ENCODE results near the gene EIF4ENIF1.
"Not testable (repeated sequence)": the region's sequence is repeated elsewhere in the genome, so short reads cannot be mapped to it uniquely, and the experiment has no call there.

Gene EIF4ENIF1

GRCh38 chr22:31495343-31495742, 5.7 kb upstream of the EIF4ENIF1 start:
- DNase-seq (ENCODE audit: low read depth in 1 of 2, low spot score in 1 of 2): no peak

- not testable (repeated sequence) for DNase-seq (ENCODE audit: low read depth in 1 of 2, low spot score in 1 of 2)
Observed at GRCh38 chr22:31493355-31493754, 3.7 kb upstream of the EIF4ENIF1 start.

GRCh38 chr22:31492151-31492550, 2.5 kb upstream of the EIF4ENIF1 start:
- DNase-seq (ENCODE audit: low read depth in 1 of 2, low spot score in 1 of 2): no peak

GRCh38 chr22:31491218-31491962, 1.7 kb upstream of the EIF4ENIF1 start:
- DNase-seq (ENCODE audit: low read depth in 1 of 2, low spot score in 1 of 2): no peak

GRCh38 chr22:31490496-31490925, 869 bp upstream of the EIF4ENIF1 start:
- DNase-seq (ENCODE audit: low read depth in 1 of 2, low spot score in 1 of 2): peak; percentile 26 to 52

- no peak for DNase-seq (ENCODE audit: low read depth in 1 of 2, low spot score in 1 of 2)
Observed at GRCh38 chr22:31488988-31489617, 539 bp downstream of the EIF4ENIF1 start.

GRCh38 chr22:31488346-31488883, 1.2 kb downstream of the EIF4ENIF1 start:
- DNase-seq (ENCODE audit: low read depth in 1 of 2, low spot score in 1 of 2): no peak

- DNase-seq (ENCODE audit: low read depth in 1 of 2, low spot score in 1 of 2): no peak
Observed at GRCh38 chr22:31486951-31487350, 2.7 kb downstream of the EIF4ENIF1 start.

- DNase-seq (ENCODE audit: low read depth in 1 of 2, low spot score in 1 of 2): not testable (repeated sequence)
Observed at GRCh38 chr22:31486369-31486768, 3.3 kb downstream of the EIF4ENIF1 start.

- DNase-seq (ENCODE audit: low read depth in 1 of 2, low spot score in 1 of 2): not testable (repeated sequence)
Observed at GRCh38 chr22:31482470-31482869, 7.2 kb downstream of the EIF4ENIF1 start.

GRCh38 chr22:31481129-31481528, 8.5 kb downstream of the EIF4ENIF1 start:
- DNase-seq (ENCODE audit: low read depth in 1 of 2, low spot score in 1 of 2): no peak

- no peak for DNase-seq (ENCODE audit: low read depth in 1 of 2, low spot score in 1 of 2)
Observed at GRCh38 chr22:31477329-31477728, 12.3 kb downstream of the EIF4ENIF1 start.

GRCh38 chr22:31475800-31476199, 13.8 kb downstream of the EIF4ENIF1 start:
- DNase-seq (ENCODE audit: low read depth in 1 of 2, low spot score in 1 of 2): no peak

GRCh38 chr22:31474743-31475142, 14.9 kb downstream of the EIF4ENIF1 start:
- no peak for DNase-seq (ENCODE audit: low read depth in 1 of 2, low spot score in 1 of 2)

GRCh38 chr22:31465307-31465706, 24.3 kb downstream of the EIF4ENIF1 start:
- DNase-seq (ENCODE audit: low read depth in 1 of 2, low spot score in 1 of 2): no peak

- no peak for DNase-seq (ENCODE audit: low read depth in 1 of 2, low spot score in 1 of 2)
Observed at GRCh38 chr22:31461699-31462098, 27.9 kb downstream of the EIF4ENIF1 start.

GRCh38 chr22:31451709-31452571, 37.7 kb downstream of the EIF4ENIF1 start:
- DNase-seq (ENCODE audit: low read depth in 1 of 2, low spot score in 1 of 2): no peak

- no peak for DNase-seq (ENCODE audit: low read depth in 1 of 2, low spot score in 1 of 2)
Observed at GRCh38 chr22:31449506-31449905, 40.1 kb downstream of the EIF4ENIF1 start.

GRCh38 chr22:31448382-31448781, 41.3 kb downstream of the EIF4ENIF1 start:
- DNase-seq (ENCODE audit: low read depth in 1 of 2, low spot score in 1 of 2): no peak

- DNase-seq (ENCODE audit: low read depth in 1 of 2, low spot score in 1 of 2): no peak
Observed at GRCh38 chr22:31447337-31447736, 42.3 kb downstream of the EIF4ENIF1 start.

GRCh38 chr22:31446767-31447166, 42.9 kb downstream of the EIF4ENIF1 start:
- no peak for DNase-seq (ENCODE audit: low read depth in 1 of 2, low spot score in 1 of 2)

All from activated CD4-positive, alpha-beta T cell treated with anti-CD3 and anti-CD28 coated beads, Interleukin-2, amount 50 U/mL, for 24 hours (primary cell).